ENCODE measurements around the gene DLGAP3.
"Not testable (repeated sequence)": the region's sequence is repeated elsewhere in the genome, so short reads cannot be mapped to it uniquely, and the experiment has no call there.

Gene DLGAP3, protein sequence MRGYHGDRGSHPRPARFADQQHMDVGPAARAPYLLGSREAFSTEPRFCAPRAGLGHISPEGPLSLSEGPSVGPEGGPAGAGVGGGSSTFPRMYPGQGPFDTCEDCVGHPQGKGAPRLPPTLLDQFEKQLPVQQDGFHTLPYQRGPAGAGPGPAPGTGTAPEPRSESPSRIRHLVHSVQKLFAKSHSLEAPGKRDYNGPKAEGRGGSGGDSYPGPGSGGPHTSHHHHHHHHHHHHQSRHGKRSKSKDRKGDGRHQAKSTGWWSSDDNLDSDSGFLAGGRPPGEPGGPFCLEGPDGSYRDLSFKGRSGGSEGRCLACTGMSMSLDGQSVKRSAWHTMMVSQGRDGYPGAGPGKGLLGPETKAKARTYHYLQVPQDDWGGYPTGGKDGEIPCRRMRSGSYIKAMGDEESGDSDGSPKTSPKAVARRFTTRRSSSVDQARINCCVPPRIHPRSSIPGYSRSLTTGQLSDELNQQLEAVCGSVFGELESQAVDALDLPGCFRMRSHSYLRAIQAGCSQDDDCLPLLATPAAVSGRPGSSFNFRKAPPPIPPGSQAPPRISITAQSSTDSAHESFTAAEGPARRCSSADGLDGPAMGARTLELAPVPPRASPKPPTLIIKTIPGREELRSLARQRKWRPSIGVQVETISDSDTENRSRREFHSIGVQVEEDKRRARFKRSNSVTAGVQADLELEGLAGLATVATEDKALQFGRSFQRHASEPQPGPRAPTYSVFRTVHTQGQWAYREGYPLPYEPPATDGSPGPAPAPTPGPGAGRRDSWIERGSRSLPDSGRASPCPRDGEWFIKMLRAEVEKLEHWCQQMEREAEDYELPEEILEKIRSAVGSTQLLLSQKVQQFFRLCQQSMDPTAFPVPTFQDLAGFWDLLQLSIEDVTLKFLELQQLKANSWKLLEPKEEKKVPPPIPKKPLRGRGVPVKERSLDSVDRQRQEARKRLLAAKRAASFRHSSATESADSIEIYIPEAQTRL
- long read RNA-seq, donor 1, result 0 reads
- long read RNA-seq, donor 2, result 0 reads
- long read RNA-seq, donor 3, result 0 reads
- long read RNA-seq, donor 4, result 0 reads
- long read RNA-seq, donor 5, partial matches to known transcripts, result 0 of 1 reads
- long read RNA-seq, donor 5, other reads (novel, unspliced or antisense), result 0 of 1 reads
- long read RNA-seq, donor 6, partial matches to known transcripts, result 0 of 2 reads
- long read RNA-seq, donor 6, other reads (novel, unspliced or antisense), result 0 of 2 reads
- long read RNA-seq, donor 7, result 0 reads
- long read RNA-seq, donor 8, result 0 reads

DNA sequence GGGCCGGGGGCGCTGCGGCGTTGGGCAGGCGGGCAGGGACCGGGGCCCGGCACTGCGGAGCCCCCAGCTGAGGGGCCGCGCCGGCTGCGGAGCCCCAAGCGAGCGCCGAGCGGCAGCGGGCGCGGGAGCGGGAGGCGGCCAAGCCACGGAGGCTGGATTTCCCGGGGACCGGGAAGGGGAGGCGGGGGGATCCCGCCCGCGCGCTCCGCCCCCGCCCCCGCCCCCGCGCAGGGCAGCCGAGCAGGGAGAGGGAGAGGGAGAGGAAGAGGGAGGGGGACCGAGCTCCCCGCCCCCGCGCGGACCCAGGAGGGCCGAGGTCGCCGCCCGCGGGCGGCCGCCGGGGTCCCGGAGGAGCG is at the start of gene DLGAP3:
Gene DLGAP3, minus strand, starts transcription at position 154 of the 356 bp plus-strand sequence. CDS start 24,267 bp downstream, outside the sequence.
- no peak for DNase-seq

DNA sequence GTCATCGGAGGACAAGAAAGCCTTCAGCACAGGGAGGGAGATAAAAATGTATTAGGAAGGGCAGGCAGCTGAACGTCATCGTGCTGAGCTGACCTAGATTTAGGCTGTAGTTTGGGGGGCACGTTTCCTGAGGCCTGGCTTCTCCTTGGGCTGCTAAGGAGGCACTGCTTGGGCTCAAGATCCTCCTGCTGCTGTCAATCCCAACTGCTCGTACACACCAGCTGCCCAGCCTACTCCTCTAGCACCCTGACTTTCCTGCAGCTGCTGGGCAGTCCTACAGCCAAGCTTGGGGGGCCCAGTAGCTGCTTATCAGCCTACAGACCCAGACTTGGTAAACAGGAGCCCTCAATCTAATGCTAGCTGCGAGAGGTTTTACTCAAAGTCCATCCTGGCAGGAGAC is 49.5 kb upstream of the DLGAP3 start:
- no peak for DNase-seq

DNA sequence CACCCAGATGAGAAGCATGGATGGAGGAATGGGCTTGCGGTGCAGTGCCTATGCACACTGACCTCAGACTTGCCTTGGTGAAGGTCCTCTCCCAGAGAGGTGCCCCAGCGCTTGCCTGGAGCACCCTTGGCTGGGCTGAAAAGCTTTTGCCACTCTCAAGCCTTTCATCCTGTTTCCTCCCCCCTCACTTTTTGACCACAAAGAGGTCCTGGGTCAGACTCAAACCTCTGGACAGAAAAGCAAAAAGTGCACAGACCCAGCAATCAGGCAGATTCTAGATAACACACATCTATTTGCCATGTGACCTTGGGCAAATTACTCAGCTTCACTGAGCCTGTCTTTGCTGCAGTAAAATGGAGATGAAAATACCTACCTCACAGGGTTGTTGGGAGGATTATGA is 48.4 kb upstream of the DLGAP3 start:
- DNase-seq, result no peak

DNA sequence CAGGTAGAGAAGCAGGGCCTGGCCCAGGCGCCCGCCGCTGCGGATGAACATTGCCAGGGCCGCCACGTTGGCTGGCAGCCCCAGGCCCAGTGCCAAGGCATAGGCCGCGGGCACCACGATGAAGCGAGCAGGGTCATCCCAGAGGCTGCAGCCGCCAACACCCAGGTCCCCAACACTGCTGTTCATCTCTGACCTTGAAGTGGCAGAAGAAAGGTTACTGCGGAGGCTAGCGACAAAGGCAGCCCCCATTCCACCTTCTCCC is 47.7 kb upstream of the DLGAP3 start:
- DNase-seq, result no peak

DNA sequence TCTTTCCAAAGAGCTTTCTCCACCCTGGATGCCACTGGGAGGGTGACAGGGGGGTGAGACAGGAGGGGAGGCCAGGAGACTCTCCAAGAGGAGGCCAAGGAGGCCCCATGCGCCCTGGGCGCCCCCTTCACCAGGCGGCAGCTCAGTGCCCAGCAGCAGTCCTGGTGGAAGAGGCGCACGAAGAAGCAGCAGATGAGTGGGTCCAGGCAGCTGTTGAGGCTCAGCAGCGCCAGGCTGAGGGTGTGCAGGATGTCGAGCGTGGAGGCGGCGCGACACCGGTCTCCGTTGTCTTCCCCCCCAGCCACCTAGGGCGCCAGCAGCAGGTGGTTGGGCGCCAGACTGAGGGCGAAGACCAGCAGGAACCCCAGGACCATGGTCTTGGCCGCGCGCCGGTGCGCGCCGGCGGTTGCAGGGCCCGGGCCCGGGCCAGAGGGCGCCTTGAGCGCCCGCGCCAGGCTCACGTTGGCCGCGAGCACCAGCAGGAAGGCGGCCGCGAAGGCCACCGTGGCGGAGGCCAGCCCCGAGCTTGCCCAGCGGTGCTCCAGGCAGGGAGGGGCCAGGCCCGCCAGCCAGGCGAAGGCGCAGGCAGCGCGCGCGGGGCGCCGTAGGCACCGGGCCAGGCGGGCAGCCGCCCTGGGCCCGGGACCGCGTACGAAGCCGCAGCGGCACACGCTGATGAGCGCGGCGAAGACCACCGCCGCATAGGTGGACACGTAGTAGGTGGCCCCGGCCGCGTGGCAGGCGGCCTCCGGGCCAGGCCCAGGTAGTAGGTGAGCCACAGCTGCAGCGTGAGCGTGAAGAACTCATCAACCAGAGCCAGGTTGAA is 47.1 kb upstream of the DLGAP3 start:
- DNase-seq, result peak; percentile 5

DNA sequence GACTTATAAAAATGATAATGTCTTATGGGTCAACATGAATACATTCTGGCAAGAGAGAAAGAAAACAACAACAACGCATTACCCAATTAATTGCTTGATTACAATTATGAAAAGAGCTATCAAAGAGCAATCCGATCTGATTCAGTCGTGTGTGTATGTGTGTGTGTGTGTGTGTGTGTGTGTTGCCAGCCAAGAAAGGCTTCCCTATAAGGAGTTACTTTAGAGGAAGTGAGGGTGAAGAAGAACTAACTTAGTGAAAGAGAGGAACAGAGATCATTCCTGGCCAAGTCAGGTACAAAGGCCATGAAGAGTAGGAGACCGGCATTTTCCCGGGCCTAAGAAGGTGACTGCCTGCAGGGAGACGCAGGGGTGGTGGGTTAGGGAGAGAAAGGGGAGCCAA is 46.3 kb upstream of the DLGAP3 start:
- DNase-seq, result no peak

DNA sequence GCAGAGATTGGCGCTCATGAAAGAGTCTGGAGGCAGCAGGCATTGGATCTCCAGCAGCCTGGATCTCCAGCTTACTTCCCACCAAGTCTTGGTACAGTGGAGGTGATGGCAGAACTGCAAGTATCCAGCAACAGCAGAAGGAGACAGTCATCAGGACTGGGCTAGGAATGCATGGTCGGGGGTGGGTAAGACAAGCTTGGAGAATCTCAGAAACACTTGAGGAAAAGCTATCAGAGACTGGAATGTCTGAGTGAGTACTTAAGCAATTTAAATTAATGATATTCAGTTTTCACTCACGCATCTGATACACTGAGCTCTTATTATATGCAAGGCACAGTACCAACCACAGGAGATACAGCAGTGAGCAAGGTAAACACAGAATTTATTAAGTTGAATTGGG is 45.9 kb upstream of the DLGAP3 start:
- DNase-seq, result no peak

DNA sequence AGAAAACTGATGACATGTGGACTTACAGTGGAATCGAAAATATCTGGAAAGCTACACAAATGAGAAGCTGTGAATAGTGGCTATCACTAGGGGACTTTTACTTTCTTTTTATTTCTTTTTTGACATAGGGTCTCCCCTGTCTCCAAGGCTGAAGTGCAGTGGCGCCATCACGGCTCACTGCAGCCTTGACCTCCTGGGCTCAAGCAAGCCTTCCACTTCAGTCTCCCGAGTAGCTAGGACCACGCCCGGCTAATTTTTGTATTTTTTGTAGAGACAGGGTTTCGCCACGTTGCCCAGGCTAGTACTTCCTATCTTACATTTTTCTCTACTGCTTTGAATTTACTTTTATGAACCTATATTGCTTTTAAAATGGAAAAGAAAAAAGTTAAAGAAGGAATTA is 45.2 kb upstream of the DLGAP3 start:
- no peak for DNase-seq

DNA sequence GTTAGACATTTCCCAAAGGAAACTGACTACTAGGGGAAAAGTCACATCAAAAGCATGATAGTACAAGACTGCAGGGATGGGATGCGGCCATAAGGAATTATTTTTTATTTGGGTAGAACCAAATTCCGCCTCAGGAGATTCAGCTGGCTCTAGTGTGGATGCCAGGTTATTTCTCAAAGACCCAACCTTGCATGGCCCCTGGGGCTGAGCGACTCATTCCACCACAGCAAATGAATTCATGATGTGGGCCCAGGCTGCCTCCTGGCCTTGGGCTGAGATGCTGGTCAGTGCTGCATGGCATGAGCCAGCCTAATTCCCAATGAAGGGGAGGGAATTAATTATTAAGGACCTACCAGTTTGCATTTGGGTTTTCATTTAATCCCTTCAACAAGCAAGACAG is 43.9 kb upstream of the DLGAP3 start:
- no peak for DNase-seq

DNA sequence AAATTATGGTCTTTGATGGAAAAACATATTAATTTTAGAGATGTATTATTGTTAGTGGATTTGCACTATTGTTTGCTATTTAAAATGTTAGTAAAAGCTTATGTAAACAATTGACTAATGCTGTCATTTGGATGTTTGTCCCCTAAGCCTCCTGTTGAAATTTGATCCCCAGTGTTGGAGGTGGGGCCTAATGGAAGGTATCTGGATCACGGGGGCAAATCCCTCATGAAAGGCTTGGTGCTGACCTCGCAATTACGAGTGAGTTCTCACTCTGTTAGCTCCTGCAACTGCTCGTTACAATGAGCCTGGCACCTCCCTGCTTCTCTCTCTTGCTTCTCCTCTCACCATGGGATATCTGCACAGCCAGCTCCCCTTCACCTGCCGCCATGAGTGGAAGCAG is 41.4 kb upstream of the DLGAP3 start:
- no peak for DNase-seq

DNA sequence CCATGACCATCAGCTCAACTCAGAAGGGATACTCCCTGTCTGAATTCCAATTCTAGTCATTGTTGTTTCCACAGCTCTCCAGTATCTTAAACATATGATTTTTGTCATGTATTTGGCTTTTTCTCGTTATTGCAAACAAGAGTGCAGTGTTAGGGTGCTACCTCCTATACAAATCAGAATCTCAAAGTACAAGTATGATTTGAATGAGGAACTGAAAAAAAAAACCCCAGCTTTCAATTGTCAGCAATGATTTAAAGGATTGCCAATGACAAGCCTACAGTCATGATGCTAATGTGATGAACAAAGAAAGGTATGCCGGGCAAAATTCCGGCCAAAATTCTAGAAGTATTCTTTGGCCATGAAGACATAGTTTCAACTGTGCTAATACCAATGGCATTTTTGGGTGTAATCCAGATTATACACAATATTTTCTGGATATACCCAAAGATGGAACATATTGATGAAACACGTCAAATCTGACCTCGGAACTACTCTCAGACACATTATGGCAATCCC is 40.8 kb upstream of the DLGAP3 start:
- DNase-seq, result no peak

DNA sequence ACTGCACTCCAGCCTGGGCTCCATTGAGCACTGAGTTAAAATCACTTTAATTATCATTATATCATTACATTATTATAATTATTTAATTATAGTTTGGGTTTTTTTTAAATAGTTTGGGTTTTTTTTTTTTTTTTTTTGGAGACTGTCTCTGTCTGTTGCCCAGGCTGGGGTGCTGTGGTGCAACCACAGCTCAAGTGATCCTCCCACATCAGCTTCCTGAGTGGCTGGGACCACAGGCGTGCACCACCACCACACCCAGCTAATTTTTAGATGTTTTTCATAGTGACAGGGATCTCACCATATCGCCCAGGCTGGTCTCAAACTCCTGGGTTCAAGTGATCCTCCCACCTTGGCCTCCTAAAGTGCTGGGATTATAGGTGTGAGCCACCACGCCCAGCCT is 38.8 kb upstream of the DLGAP3 start:
- DNase-seq, result not testable (repeated sequence)

DNA sequence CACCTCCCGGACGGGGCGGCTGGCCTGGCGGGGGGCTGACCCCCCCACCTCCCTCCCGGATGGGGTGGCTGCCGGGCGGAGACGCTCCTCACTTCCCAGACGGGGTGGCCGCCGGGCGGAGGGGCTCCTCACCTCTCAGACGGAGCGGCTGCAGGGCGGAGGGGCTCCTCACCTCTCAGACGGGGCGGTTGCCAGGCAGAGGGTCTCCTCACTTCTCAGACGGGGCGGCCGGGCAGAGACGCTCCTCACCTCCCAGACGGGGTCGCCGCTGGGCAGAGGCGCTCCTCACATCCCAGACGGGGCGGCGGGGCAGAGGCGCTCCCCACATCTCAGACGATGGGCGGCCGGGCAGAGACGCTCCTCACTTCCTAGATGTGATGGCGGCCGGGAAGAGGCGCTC is 38.2 kb upstream of the DLGAP3 start:
- not testable (repeated sequence) for DNase-seq

DNA sequence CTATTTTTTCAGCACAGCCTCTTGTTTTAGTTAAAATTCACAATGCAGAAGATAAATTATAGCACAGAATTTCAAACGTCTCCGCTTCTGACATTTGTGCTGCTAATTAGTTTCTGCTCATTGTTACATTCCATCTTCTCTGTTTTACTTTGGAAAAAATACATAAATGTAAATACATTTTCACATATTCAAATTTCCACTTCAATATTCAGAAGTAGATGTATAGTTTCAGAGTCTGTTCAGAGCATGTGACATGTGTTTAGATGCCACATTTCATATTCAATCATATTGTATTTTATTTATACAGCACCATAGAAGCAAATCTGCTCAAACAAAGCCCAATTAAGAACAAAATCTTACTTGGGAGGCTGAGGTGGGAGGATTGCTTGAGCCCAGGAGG is 36.1 kb upstream of the DLGAP3 start:
- DNase-seq, result no peak

DNA sequence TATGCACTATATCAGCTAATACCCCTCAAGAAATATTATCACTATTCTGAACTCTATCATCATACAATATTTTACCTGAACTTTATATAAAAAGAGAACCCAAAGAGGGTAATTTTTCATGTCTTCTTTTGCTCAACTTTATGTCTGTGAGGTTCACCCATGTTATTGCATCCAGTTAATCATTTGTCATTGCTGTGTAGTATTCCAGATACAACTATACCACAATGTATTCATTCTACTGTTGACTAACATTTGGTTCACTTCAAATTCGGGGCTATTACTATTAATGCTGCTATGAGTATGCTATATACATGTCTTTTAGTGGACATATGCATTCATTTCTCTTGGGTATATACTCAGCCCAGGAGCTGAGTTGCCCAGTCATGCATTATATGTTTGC is 21.0 kb upstream of the DLGAP3 start:
- DNase-seq, result no peak

DNA sequence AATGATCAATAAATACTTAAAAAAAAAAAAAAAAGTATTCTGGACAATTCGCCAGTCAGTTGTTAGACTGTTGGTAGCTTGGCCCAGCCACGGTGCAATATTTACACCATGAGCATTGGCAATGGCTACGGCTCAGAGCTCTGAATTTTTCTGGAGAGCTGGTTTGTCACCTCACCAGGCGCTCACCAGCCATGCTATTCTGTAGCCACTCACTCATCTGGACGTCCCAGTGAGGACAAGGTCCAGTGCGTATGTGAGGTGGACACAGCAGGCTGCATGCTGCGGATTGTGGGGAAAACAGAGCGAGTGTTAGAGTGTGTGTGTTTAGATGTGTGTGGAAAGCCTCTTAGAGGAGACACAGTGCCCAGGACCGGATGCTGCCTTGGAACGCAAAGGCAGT is 19.3 kb upstream of the DLGAP3 start:
- DNase-seq, result not testable (repeated sequence)

DNA sequence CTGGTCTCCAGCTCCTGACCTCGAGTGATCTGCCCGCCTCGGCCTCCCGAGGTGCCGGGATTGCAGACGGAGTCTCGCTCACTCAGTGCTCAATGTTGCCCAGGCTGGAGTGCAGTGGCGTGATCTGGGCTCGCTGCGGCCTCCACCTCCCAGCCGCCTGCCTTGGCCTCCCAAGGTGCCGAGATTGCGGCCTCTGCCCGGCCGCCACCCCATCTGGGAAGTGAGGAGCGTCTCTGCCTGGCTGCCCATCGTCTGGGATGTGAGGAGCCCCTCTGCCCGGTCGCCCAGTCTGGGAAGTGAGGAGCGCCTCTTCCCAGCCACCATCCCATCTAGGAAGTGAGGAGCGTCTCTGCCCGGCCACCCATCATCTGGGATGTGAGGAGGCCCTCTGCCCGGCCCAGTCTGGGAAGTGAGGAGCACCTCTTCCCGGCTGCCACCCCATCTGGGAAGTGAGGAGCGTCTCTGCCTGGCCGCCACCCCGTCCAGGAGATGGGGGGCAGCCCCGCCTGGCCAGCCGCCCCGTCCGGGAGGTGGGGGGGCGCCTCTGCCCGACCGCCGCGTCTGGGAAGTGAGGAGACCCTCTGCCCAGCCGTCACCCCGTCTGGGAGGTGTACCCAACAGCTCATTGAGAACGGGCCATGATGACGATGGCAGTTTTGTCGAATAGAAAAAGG is 18.3 kb upstream of the DLGAP3 start:
- not testable (repeated sequence) for DNase-seq

DNA sequence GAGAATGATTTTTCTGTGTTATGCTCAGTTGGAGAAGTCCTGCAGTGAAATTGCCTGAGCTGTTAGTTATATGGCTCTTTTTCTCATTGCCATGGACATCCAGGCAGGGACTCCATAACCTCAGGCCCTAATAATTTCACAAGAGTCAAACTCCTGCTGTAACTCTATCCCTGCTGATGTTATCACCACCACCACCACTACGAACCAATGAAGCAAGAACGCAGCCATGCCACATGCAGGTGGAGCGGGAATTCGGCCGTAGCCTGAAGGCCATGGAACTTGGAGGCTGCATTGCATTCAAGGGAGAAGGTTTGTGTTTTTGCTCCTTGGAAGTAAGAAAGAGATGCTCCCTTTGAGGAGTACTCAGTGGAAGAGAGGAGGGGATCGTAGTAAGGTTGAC is 16.8 kb upstream of the DLGAP3 start:
- peak; percentile 12 for DNase-seq

DNA sequence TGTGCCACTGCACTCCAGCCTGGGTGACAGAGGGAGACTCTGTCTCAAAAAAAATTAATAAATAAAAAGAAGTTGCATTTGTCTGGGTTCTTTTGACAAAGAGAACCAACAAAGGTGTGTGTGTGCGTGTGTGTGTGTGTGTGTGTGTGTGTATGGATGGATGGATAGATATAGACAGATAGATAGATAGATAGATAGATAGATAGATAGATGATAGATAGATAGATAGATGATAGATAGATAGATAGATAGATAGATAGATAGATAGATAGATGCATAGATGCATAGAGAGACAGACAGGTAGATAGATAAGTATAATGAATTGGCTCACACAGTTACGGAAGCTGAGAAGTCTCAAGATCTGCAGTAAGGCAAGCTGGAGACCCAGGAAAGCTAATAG is 12.3 kb upstream of the DLGAP3 start:
- not testable (repeated sequence) for DNase-seq

DNA sequence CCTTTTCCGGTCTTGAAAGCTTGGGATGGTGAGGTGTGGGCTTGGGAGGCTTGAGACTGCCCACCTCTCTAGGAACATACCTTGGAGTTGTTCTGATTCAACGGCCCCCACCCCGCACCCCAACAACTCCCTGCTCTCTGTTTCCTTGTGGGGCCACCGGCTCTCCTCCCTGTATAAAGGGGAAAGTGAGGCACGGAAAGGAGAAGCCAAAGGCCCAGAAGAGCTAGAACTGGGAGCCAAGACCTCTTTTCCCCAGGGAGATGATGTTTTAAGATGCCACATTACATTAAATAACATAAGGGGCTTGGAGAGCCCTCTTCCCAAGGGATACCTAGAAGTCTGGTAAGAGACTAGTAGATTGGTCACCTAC is 1.2 kb upstream of the DLGAP3 start:
- DNase-seq, result no peak

Measured in right kidney (tissue), 9 donors.